NCI-H748 (cell line): ENCODE measurements around the gene LRRC8A.
A peak's percentile ranks its signal among the peaks of the same experiment; 100 is the strongest.
"Not testable (repeated sequence)": the region's sequence is repeated elsewhere in the genome, so short reads cannot be mapped to it uniquely, and the experiment has no call there.

ENCODE experiments used
- DNase-seq: peaks from one replicate; lab custom pipeline; 2025; ENCODE audit not compliant: unreplicated experiment; lab: John Stamatoyannopoulos, UW

Gene LRRC8A

DNA sequence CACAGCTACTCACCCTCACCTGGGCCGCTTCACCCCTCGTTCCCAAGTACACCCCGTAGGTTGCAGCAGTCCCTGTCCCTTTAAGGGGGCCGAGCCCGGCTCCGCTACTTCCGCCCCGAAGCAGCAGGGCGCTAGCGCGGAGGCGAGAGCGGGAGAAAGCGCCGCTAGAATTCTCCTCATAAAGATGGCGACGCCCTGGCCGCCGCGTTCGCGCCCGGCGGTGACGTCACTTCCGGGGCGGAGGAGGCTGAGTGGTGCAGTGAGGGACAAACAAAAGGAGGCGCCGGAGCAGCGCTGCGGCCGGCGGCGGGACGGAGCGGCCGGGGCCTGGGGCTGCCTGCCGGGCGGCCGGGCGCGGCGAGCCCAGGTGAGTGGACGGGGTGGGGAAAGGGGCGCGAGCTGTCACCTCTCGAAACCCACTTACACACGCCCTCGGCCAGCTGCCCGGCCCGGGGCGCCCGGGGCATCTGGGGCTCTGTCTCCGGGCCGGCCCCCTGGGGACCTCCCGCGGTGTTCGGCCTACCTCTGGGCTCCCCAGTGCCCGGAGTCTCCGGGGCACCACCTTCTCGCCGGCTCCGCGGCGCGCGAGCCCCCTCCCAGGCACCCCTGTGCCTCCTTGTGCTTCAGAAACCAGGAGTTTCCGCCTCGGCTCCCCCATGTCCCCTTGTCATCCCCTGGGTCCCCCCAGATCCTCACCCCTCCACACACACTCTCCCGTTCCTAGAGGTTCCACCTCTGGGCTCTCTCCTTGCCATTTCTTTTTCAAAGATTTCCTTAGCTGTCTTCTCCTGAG, at the start of gene LRRC8A, which contains the start of gene KYAT1:
TSS of gene LRRC8A (plus strand) at position 250 of the 793 bp plus-strand sequence. CDS start 25,032 bp downstream, outside the sequence.
TSS of gene KYAT1 (minus strand) at position 67 of the 793 bp plus-strand sequence. CDS start 36,545 bp downstream, outside the sequence.
- peak; percentile 99 for DNase-seq

DNA sequence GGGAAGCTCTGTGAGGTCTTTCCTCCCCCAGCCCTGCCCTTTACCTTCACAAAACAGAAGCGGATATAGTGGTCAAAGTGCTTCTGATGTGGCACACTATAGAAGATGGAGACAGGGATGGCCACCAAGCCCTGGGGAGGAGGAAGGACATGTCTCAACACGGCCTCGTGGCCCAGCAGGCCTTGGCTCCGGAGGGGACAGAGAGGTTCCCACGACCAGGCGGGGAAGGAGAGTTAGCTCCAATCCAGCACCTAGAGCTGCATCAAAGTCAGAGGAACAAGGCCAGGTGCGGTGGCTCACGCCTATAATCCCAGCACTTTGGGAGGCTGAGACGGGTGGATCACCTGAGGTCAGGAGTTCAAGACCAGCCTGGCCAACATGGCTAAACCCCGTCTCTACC, 48.2 kb upstream of the LRRC8A start:
- no peak for DNase-seq

DNA sequence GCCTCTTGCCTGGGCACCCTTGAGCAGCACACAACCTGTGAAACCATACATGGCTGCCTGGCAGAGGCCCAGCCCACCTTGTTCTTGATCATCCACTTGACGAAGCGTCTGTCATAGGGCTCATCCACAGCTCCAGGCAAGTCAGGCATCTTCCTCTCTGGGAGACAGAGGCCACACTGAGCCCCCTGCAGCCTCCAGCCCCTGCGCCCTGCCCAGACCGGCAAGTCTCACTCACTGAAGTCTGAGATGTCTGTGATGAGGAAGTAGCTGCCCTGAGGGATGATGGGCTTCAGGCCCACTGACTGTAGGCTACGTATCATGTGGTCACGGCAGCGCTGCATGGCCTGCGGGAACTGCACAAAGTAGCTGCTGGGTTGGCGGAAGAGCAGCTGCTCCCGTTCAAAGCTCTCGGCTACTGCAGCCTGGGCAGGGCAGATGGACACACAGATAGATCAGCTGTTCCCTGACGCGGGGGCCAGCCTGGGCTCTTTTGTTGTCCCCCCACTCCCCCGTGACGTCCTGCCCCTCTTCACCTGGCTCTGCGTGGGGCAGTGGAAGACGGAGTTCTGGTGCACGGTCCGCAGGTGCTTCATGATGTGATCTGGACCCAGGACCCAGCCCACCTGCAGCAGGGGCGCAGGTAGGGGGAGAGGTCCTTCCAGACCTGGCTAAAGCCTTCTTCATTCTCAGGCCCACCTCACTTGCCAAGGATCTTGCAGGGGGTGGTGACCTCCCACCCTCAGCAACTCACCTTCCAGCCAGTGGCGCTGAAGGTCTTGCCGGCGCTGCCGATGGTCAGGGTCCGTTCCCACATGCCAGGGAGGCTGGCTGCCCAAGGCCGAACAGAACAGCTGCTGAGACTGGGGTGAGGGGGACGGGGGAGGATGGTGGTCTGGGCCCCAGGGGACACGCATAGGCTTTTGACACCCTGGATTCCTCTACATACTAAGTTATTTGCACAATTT, 46.4 kb upstream of the LRRC8A start:
- DNase-seq, result no peak

DNA sequence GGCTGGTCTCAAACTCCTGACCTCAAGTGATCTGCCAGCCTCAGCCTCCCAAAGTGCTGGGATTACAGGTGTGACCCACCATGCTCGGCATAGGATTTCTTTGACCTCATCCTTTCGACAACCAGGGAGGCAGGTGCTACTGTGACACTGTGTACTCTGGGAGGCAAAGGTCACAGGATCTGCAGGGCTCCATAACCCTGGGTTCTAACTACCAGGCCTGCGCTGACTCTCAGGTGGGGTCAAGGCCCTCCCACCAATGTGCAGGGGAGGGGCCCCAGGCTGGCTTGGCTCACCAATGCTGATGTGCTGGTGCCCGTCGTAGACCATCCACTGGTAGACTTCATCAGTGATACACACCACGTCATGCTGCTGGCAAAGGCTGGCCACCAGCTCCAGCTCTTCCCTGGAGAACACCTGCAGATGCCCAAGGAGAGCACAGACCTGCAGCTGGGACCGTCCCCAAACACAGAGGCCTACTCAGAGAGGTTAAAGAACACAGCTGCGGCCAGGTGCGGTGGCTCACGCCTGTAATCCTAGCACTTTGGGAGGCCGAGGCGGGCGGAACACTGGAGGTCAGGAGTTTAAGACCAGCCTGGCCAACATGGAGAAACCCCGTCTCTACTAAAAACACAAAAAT, 45.3 kb upstream of the LRRC8A start:
- DNase-seq, result no peak

DNA sequence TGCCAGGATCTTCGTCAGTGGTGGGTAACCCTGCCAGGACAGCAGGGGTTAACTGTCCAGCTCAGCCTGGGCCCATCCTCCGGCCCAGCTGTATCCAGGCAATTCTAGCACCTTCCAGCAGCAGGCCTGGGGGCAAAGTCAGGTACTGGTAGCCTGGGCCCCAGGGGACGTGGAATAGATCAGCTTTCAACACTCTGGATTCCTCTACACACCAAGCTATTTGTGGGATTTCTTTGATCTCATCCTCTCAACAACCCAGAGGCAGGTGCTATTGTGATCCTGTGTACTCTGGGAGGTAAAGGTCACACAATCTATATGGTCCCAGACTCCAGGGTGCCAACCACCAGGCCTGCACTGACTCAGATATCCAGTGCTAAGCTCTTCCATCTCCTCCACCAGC, 43.6 kb upstream of the LRRC8A start:
- no peak for DNase-seq

DNA sequence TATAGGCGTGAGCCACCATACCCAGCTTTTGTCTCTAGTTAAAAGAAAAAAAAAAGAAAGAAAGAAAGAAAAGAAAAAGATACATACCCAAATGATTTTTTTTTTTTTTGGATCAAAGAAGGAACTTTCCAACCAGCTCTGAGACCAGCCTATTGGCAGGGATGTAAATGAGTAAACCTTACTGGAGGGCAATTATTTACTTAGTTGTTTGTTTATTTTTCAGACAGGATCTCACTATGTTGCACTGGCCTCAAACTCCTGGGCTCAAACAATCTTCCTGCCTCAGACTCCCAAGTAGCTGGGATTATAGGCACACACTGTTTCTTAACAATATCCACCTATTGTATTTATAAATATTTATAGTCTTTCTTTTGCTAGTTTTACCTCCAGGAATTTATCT, 41.4 kb upstream of the LRRC8A start:
- DNase-seq, result no peak

DNA sequence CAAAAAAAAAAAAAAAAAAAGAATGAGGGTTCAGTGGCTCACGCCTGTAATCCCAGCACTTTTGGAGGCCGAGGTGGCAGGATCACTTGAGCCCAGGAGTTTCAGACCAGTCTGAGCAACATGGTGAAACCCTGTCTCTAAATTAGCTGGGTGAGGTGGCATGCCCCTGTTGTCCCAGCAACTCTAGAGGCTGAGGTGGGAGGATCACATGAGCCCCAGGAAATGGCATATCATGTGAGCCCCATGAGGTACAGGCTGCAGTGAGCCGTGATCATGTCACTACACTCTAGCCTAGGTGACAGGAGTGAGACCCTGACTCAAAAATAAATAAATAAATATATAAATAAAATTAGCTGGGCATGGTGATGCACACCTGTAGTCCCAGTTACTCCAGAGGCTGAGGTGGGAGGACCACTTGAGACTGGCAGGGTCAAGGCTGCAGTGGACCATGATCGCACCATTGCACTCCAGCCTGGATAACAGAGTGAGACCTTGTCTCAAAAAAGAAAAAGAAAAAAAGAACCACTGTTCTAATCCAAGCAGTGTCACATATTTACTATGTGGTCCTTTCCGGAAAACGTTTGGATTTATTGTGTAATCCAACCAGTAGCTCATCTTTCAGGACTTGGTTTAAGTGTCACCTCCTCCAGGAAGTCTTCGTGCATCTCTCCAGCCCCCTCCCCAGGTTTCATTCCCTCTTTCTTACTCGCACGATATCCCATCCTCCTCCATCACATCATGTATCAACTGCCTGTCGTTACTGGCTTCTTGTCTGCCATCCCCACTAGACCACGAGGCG, 40.0 kb upstream of the LRRC8A start:
- no peak for DNase-seq

DNA sequence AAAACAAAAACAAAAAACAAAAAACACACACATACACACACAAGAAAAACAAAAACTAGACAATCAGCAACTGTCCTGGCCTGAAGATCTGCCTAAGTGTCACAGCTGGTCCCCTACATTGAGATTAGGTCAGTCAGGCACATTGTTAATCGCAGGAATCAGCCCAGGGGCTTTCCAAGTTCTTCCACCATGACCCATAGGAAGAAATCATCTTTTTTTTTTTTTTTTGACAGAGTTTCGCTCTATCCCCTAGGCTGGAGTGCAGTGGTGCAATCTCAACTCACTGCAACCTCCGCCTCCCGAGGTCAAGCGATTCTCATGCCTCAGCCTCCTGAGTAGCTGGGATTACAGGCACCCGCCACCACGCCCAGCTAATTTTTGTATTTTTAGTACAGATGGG, 38.8 kb upstream of the LRRC8A start:
- not testable (repeated sequence) for DNase-seq

DNA sequence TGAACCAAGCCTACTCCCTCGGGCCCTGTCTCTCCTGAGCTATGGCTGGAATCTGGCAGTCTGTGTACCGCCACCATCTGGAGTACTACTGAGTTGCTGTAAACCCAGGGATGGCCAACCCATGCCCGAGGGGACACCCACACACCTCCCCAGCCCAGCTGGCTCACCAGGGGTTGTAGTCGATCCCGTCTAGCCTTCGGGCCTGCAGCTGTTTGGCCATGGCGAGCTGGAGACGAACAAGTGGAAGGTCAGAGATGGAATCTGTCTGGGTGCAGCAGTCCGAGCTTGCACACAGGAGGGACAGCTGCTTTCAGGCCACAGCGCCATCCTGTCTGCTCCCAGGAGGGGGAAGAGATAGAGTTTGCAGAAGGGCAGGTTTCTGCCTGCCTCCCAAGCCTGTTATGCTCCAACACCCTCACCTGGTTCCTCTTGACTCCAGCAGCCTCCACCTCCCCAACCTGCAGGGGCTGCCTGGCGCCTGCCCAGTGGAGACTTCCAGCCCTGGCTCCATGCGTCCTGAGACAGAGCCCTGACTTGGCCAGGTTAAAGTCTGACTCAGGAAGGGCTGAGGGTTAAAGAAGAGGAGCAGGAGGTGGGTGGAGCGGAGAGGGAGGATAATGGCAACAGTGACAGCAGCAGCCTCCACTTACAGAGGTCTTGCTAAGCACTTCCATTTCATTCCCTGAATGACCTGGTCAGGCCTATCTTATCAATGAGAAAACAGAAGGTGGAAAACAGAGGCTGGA, 36.6 kb upstream of the LRRC8A start:
- no peak for DNase-seq

DNA sequence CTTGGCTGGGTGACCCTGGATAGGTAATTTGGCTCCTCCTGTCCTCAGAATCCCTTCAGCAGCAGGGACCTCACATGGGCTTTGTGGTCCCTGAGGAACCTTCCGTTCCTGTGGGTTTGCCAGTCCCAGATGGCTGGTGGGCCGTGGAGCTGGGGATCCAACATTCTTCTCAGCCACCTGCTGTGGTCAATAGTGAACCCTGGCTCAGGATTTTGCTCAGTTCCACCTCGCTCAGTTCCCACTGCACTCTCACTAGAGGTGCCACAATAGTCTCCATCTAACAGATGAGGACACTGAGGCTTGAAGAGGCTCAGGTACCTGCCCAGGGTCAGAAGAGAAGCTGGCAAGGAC, 35.3 kb upstream of the LRRC8A start:
- DNase-seq, result no peak

DNA sequence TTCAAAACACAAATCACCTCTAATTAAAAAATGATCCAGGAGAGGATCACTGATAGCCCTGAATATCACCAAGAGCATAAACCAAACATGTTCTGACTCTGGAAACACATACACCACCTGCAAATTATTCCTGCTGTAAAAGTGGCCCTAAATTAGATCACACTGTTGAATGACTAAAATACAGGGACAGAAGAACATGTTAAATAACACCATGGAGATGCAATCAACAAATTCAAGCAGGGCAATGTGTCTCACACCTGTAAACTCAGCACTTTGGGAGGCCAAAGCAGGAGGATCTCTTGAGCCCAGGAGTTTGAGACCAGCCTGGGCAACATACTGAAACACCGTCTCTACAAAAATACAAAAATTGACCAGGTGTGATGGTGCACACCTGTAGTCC, 34.1 kb upstream of the LRRC8A start:
- DNase-seq, result no peak

DNA sequence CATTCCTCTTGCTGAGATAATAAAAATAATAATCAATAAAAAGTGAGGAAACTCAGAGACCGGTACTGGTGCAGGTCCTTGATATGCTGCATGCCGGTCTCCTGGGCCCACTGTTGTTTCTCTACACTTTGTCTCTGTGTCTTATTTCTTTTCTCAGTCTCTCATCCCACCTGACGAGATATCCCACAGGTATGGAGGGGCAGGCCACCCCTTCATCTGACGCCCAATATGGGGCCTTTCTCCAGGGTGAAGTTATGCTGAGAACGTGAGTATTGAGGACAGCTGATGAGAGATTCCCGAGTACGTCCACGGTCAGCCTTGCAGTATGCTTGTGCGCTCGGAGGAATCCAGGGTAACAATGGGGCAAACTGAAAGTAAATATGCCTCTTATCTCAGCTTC, 30.9 kb upstream of the LRRC8A start:
- DNase-seq, result not testable (repeated sequence)

DNA sequence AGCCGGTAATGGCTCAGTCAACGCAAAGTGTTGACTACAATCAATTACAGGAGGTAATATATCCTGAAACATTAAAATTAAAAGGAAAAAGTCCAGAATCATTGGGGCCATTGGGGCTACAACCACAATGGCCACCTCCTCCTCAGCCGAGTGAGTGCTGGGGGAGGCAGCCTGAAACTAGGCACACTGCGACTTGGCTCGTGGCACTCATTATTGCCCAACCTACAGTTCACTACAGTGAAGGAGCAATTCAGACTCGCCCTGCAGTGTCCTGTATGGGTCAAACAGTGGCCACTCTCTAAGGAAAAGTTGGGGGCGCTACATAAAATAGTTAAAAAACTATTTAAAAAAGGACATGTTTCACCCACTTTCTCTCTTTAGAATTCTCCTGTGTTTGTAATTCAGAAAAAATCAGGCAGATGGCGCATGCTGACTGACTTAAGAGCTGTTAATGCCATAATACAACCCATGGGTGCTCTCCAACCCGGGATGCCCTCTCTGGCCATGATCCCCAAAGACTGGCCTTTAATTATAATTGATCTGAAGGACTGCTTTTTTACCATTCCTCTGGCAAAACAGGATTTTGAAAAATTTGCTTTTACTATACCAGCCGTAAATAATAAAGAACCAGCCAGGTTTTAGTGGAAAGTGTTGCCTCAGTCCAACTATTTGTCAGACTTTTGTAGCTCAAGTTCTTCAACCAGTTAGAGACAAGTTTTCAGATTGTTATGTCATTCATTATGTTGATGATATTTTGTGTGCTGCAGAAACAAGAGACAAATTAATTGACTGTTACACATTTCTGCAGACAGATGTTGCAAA, 29.9 kb upstream of the LRRC8A start:
- DNase-seq, result peak; percentile 30

DNA sequence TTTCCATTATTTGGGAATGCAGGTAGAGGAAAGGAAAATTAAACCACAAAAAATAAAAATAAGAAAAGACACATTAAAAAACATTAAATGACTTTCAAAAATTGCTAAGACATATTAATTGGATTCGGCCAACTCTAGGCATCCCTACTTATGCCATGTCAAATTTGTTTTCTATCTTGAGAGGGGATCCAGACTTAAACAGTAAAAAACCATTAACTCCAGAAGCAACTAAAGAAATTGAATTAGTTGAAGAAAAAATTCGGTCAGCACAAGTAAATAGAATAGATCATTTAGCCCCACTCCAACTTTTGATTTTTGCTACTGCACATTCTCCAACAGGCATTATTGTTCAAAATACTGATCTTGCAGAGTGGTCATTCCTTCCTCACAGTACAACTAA, 29.3 kb upstream of the LRRC8A start:
- DNase-seq, result not testable (repeated sequence)

DNA sequence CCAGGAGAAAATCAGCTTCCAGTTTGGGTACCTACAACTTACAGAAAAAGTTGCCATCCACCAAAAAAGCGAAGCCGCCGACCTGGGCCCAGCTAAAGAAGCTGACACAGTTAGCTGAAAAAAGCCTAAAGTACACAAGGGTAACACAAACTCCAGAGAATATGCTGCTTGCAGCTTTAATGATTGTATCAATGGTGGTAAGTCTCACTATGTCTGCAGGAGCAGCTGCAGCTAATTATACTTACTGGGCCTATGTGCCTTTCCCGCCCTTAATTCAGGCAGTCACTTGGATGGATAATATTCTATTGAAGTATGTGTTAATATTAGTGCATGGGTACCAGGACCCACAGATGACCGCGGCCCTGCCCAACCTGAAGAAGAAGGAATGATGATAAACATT, 27.5 kb upstream of the LRRC8A start:
- DNase-seq, result not testable (repeated sequence)

DNA sequence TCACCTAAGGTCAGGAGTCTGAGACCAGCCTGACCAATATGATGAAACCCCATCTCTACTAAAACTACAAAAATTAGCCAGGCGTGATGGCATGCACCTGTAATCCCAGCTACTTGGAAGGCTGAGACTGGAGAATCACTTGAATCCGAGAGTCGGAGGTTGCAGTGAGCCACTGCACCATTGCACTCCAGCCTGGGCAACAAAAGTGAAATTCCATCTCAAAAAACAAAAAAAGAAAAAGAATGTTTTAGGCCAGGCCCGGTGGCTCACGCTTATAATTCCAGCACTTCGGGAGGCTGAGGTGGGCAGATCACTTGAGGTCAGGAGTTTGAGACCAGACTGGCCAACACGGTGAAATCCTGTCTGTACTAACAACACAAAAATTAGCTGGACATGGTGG, 23.5 kb upstream of the LRRC8A start:
- not testable (repeated sequence) for DNase-seq

DNA sequence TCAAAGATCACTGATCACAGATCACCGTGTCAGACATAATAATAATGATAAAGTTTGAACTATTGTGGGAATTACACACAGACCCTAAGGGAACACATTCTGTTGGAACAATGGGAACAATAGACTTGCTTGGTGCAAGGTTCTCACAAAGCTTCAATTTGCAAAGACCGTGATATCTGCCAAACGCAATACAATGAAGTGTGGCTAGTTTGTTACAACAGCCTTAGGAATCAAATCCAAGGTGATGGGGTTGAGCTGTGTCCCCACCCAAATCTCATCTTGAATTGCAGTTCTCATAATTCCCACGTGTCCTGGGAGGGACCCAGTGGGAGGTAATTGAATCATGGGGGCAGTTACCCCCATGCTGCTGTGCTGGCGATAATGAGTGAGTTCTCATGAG, 21.0 kb upstream of the LRRC8A start:
- no peak for DNase-seq

DNA sequence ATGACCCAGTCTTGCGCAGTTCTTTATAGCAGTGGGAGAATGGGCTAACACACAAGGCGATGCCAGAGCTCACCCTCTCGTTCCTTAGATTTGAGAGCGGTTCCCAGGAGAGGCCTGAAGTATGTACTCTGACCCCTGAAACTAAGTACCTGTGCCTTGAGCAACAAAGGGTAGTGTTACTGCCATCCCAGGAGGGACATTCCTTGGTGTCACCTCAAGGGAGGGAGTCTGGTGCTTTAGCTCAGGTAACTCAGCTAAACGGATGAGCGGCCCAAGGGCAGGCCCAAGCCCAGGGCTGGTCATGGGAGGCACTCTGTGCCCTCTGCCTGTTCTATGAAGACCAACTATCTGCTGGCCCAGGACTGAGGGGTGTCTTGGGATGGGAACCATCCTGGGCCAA, 20.4 kb upstream of the LRRC8A start:
- DNase-seq, result no peak

DNA sequence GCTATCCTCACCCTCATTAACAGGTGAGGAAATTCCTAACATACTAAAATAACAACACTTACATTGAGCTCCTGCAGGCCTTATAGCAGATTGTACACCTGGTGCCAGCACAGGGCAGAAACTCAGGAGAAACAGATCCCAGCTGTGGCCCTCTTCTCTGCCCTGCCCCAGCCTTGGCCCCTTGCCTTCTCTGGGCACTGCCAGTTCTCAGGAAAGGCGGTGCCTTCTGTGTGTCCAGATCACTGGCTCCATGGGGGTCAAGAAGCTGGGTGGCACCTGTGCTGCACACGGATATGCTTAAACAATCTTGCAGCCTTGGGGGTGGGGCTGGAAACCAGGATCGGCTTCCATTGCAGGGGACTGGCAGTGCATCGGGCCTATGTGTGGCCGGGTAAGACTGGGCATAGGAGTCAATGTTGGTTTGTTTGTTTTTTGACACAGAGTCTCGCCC, 19.5 kb upstream of the LRRC8A start:
- no peak for DNase-seq
